ENCODE measurements around the gene BMP2.

DNA sequence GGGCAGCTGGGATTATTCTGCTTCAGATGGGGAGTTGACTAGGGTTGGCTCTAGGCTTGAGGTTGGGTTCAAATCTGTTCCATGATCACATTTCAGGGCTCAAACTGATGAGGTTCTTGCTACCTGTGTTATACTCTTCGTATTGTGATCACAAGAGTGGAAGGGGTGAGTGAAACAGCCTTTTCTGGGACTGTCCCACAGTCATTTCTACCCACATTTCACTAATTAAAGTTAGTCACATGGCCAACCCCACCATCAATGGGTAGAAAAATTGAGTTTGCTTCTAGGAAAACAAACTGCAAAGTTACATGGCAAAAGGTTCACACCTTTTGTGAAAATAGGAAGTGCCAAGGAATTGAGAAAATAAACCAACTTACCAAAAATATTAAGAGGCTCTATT, 33.5 kb upstream of the BMP2 start:
- TF ChIP-seq POLR2AphosphoS5 (IDR thresholded peaks at IDR 0.05; ENCODE audit: low read depth) = no peak
- TF ChIP-seq, protein P1, sequence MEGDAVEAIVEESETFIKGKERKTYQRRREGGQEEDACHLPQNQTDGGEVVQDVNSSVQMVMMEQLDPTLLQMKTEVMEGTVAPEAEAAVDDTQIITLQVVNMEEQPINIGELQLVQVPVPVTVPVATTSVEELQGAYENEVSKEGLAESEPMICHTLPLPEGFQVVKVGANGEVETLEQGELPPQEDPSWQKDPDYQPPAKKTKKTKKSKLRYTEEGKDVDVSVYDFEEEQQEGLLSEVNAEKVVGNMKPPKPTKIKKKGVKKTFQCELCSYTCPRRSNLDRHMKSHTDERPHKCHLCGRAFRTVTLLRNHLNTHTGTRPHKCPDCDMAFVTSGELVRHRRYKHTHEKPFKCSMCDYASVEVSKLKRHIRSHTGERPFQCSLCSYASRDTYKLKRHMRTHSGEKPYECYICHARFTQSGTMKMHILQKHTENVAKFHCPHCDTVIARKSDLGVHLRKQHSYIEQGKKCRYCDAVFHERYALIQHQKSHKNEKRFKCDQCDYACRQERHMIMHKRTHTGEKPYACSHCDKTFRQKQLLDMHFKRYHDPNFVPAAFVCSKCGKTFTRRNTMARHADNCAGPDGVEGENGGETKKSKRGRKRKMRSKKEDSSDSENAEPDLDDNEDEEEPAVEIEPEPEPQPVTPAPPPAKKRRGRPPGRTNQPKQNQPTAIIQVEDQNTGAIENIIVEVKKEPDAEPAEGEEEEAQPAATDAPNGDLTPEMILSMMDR (conservative IDR thresholded peaks at IDR 0.05; ENCODE audit: low read depth in 2 of 2) = no peak
- TF ChIP-seq EZH2 (IDR thresholded peaks at IDR 0.05; ENCODE audit: low read depth, unreplicated experiment) = no peak
- no peak for TF ChIP-seq EZH2phosphoT487 (IDR thresholded peaks at IDR 0.05; ENCODE audit: unreplicated experiment)
- no peak for TF ChIP-seq JUNB (IDR thresholded peaks at IDR 0.05; ENCODE audit: unreplicated experiment)
- TF ChIP-seq, protein P2, sequence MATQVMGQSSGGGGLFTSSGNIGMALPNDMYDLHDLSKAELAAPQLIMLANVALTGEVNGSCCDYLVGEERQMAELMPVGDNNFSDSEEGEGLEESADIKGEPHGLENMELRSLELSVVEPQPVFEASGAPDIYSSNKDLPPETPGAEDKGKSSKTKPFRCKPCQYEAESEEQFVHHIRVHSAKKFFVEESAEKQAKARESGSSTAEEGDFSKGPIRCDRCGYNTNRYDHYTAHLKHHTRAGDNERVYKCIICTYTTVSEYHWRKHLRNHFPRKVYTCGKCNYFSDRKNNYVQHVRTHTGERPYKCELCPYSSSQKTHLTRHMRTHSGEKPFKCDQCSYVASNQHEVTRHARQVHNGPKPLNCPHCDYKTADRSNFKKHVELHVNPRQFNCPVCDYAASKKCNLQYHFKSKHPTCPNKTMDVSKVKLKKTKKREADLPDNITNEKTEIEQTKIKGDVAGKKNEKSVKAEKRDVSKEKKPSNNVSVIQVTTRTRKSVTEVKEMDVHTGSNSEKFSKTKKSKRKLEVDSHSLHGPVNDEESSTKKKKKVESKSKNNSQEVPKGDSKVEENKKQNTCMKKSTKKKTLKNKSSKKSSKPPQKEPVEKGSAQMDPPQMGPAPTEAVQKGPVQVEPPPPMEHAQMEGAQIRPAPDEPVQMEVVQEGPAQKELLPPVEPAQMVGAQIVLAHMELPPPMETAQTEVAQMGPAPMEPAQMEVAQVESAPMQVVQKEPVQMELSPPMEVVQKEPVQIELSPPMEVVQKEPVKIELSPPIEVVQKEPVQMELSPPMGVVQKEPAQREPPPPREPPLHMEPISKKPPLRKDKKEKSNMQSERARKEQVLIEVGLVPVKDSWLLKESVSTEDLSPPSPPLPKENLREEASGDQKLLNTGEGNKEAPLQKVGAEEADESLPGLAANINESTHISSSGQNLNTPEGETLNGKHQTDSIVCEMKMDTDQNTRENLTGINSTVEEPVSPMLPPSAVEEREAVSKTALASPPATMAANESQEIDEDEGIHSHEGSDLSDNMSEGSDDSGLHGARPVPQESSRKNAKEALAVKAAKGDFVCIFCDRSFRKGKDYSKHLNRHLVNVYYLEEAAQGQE (IDR thresholded peaks at IDR 0.05; ENCODE audit: unreplicated experiment) = no peak
- no peak for TF ChIP-seq CREB1 (CRISPR knock-in tag; IDR thresholded peaks at IDR 0.05; ENCODE audit: low read depth)
- TF ChIP-seq NANOG (IDR thresholded peaks at IDR 0.05; ENCODE audit: borderline replicate concordance) = no peak
- TF ChIP-seq, protein P3, sequence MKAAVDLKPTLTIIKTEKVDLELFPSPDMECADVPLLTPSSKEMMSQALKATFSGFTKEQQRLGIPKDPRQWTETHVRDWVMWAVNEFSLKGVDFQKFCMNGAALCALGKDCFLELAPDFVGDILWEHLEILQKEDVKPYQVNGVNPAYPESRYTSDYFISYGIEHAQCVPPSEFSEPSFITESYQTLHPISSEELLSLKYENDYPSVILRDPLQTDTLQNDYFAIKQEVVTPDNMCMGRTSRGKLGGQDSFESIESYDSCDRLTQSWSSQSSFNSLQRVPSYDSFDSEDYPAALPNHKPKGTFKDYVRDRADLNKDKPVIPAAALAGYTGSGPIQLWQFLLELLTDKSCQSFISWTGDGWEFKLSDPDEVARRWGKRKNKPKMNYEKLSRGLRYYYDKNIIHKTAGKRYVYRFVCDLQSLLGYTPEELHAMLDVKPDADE (IDR thresholded peaks at IDR 0.05) = no peak
- TF ChIP-seq, protein P4, sequence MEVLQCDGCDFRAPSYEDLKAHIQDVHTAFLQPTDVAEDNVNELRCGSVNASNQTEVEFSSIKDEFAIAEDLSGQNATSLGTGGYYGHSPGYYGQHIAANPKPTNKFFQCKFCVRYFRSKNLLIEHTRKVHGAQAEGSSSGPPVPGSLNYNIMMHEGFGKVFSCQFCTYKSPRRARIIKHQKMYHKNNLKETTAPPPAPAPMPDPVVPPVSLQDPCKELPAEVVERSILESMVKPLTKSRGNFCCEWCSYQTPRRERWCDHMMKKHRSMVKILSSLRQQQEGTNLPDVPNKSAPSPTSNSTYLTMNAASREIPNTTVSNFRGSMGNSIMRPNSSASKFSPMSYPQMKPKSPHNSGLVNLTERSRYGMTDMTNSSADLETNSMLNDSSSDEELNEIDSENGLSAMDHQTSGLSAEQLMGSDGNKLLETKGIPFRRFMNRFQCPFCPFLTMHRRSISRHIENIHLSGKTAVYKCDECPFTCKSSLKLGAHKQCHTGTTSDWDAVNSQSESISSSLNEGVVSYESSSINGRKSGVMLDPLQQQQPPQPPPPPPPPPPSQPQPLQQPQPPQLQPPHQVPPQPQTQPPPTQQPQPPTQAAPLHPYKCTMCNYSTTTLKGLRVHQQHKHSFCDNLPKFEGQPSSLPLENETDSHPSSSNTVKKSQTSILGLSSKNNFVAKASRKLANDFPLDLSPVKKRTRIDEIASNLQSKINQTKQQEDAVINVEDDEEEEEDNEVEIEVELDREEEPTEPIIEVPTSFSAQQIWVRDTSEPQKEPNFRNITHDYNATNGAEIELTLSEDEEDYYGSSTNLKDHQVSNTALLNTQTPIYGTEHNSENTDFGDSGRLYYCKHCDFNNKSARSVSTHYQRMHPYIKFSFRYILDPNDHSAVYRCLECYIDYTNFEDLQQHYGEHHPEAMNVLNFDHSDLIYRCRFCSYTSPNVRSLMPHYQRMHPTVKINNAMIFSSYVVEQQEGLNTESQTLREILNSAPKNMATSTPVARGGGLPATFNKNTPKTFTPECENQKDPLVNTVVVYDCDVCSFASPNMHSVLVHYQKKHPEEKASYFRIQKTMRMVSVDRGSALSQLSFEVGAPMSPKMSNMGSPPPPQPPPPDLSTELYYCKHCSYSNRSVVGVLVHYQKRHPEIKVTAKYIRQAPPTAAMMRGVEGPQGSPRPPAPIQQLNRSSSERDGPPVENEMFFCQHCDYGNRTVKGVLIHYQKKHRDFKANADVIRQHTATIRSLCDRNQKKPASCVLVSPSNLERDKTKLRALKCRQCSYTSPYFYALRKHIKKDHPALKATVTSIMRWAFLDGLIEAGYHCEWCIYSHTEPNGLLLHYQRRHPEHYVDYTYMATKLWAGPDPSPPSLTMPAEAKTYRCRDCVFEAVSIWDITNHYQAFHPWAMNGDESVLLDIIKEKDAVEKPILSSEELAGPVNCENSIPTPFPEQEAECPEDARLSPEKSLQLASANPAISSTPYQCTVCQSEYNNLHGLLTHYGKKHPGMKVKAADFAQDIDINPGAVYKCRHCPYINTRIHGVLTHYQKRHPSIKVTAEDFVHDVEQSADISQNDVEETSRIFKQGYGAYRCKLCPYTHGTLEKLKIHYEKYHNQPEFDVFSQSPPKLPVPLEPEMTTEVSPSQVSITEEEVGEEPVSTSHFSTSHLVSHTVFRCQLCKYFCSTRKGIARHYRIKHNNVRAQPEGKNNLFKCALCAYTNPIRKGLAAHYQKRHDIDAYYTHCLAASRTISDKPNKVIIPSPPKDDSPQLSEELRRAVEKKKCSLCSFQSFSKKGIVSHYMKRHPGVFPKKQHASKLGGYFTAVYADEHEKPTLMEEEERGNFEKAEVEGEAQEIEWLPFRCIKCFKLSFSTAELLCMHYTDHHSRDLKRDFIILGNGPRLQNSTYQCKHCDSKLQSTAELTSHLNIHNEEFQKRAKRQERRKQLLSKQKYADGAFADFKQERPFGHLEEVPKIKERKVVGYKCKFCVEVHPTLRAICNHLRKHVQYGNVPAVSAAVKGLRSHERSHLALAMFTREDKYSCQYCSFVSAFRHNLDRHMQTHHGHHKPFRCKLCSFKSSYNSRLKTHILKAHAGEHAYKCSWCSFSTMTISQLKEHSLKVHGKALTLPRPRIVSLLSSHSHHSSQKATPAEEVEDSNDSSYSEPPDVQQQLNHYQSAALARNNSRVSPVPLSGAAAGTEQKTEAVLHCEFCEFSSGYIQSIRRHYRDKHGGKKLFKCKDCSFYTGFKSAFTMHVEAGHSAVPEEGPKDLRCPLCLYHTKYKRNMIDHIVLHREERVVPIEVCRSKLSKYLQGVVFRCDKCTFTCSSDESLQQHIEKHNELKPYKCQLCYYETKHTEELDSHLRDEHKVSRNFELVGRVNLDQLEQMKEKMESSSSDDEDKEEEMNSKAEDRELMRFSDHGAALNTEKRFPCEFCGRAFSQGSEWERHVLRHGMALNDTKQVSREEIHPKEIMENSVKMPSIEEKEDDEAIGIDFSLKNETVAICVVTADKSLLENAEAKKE (CRISPR knock-in tag; IDR thresholded peaks at IDR 0.05) = no peak
- TF ChIP-seq STAT1 (IDR thresholded peaks at IDR 0.05; ENCODE audit: unreplicated experiment) = no peak
- no peak for TF ChIP-seq ZNF331 (CRISPR knock-in tag; IDR thresholded peaks at IDR 0.05; ENCODE audit: low read depth)
- TF ChIP-seq ZNF114 (CRISPR knock-in tag; IDR thresholded peaks at IDR 0.05) = no peak
